Chondrocyte (in vitro differentiated cells): ENCODE results near the gene TMEM37. TPM values are rescaled to one million over a fixed set of nuclear protein-coding genes. Genes with fewer than 3 reads are reported as not detected.

Experiments used
- DNase-seq: peaks from one replicate; pipeline ENCODE4 v3.0.0; 2021; ENCODE audit warnings: mixed read lengths, low spot score
- H3K27ac Mint-ChIP-seq: one replicate; pipeline ENCODE4 v1.8.0; 2021; ENCODE audit warnings: mild to moderate bottlenecking, moderate library complexity, mixed read lengths; ENCODE audit not compliant: unreplicated experiment
- H3K27me3 Mint-ChIP-seq: 2 replicates; pipeline ENCODE4 v1.8.0; 2021; ENCODE audit warnings: low read depth, mixed read lengths
- H3K36me3 Mint-ChIP-seq: 2 replicates; pipeline ENCODE4 v1.8.0; 2021; ENCODE audit warnings: low read depth, mixed read lengths
- H3K4me1 Mint-ChIP-seq: 2 replicates; pipeline ENCODE4 v1.8.0; 2021; ENCODE audit warnings: low read depth, mild to moderate bottlenecking, mixed read lengths
- H3K4me3 Mint-ChIP-seq: one replicate; pipeline ENCODE4 v1.8.0; 2021; ENCODE audit warnings: mild to moderate bottlenecking, moderate library complexity, mixed read lengths; ENCODE audit not compliant: unreplicated experiment
- H3K9me3 Mint-ChIP-seq: 2 replicates; pipeline ENCODE4 v1.8.0; 2021; ENCODE audit warnings: low read depth, mixed read lengths
- CTCF ChIP-seq: fragments of 200-600 bp; sonication (generic); IDR thresholded peaks from 2 replicates; pipeline ENCODE4 v1.5.0; 2021; ENCODE audit warnings: antibody characterized with exemption, mild to moderate bottlenecking, moderate library complexity
- total RNA-seq: library from RNA; stranded (reverse); gene quantifications from 3 replicates; pipeline ENCODE4 v1.2.1, GENCODE V29; 2021

TMEM37 gene
- total RNA-seq, 1 donor from 2014 or later, result 0.77 TPM

GRCh38 chr2:119442850-119443249 lies 11.2 kb downstream of the TMEM37 start:
- Mint-ChIP-seq H3K27me3 (peaks cover 42% of the 10 kb centered on the region), H3K36me3 (no peaks in the 10 kb centered on the region), H3K4me1 (no peaks in the 10 kb centered on the region), H3K4me3 (no peak overlapping the region), H3K27ac (no peak overlapping the region), H3K9me3 (no peaks in the 10 kb centered on the region)
- DNase-seq, result no peak
- TF ChIP-seq CTCF, result no peak

GRCh38 chr2:119446037-119446436 lies 14.4 kb downstream of the TMEM37 start:
- no peak for TF ChIP-seq CTCF
- no peaks in the 10 kb centered on the region for H3K9me3 Mint-ChIP-seq
- no peak for DNase-seq
- H3K4me3 Mint-ChIP-seq, result no peak overlapping the region
- H3K36me3 Mint-ChIP-seq, result no peaks in the 10 kb centered on the region
- no peaks in the 10 kb centered on the region for H3K4me1 Mint-ChIP-seq
- H3K27ac Mint-ChIP-seq, result no peak overlapping the region
- H3K27me3 Mint-ChIP-seq, result peaks cover 34% of the 10 kb centered on the region

- Mint-ChIP-seq H3K4me3 (no peak overlapping the region), H3K9me3 (no peaks in the 10 kb centered on the region), H3K4me1 (no peaks in the 10 kb centered on the region), H3K36me3 (no peaks in the 10 kb centered on the region), H3K27ac (no peak overlapping the region), H3K27me3 (peaks cover 53% of the 10 kb centered on the region)
- DNase-seq, result no peak
- no peak for TF ChIP-seq CTCF
Measured at GRCh38 chr2:119448427-119449141, 16.9 kb downstream of the TMEM37 start.

- TF ChIP-seq CTCF, result no peak
- no peaks in the 10 kb centered on the region for H3K4me1 Mint-ChIP-seq
- DNase-seq, result no peak
- no peaks in the 10 kb centered on the region for H3K9me3 Mint-ChIP-seq
- peaks cover 59% of the 10 kb centered on the region for H3K27me3 Mint-ChIP-seq
- H3K4me3 Mint-ChIP-seq, result no peak overlapping the region
- no peak overlapping the region for H3K27ac Mint-ChIP-seq
- no peaks in the 10 kb centered on the region for H3K36me3 Mint-ChIP-seq
Measured at GRCh38 chr2:119449521-119449920, 17.9 kb downstream of the TMEM37 start.

- peaks cover 6% of the 10 kb centered on the region for H3K4me1 Mint-ChIP-seq
- H3K9me3 Mint-ChIP-seq, result peaks cover 3% of the 10 kb centered on the region
- peaks cover 2% of the 10 kb centered on the region for H3K36me3 Mint-ChIP-seq
- no peak overlapping the region for H3K4me3 Mint-ChIP-seq
- no peak overlapping the region for H3K27ac Mint-ChIP-seq
- TF ChIP-seq CTCF, result no peak
- peaks cover 65% of the 10 kb centered on the region for H3K27me3 Mint-ChIP-seq
- DNase-seq, result no peak
Measured at GRCh38 chr2:119451336-119452050, 19.8 kb downstream of the TMEM37 start.
